Nucleus accumbens (tissue), 56 donors: ENCODE results near the gene ELOVL1.

Experiments
- DNase-seq, 56 donors: peaks; one replicate each; lab custom pipeline; 2025; lab: John Stamatoyannopoulos, UW

Gene ELOVL1

DNA sequence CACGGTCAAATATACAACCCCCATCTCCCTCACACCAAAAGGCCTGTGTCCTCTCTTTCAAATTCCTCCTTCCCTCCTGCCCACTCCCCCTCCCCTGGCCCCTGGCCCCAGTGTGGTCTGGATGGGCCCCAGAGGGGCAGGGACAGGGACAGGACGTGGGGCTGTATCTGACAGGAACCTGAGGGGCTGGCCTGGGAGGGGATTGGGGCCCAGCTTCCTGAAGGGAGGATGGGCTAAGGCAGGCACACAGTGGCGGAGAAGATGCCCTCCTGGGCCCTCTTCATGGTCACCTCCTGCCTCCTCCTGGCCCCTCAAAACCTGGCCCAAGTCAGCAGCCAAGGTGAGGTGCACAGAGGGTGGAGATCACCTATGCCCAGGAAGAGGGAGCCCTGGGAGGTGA is 30.2 kb downstream of the ELOVL1 start, which contains the start of gene MPL:
Gene MPL, plus strand, starts transcription at position 231 of the 400 bp plus-strand sequence. Its CDS starts 31 bp downstream, at position 262.
- DNase-seq: no peak

DNA sequence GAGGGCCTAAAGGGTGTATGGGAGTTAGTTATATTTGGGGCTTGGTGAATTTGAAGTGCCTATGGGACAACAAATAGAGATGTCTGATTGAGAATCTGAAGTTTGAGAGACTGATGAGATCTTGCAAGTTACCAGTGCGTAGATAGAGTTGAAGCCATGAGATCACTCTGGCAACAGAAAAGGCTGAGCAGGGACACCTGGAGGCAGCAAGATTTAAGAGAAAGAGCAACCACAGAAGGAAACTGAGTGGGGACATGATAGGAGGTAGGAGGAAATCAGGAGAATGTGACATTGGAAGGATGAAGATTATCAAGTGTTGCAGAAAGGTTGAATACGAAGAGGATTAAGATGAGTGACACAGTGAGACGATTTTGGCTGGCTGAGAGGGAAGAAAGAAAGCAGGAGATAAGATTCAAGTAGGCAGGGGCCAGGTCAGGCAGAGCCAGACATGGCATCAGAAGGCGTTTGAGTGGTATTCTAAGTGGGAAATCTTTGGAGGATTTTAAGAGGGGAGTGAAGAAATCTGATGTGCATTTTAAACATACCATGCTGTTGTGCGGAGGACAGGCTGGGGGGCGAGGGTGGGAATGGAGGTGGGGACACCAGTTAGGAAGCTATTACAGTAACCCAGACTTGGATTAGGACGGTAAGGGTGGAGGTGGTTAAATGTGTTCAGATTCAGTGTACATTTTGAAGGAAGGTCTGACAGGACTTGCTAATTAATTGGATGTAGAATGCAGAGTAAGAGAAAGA is 33.2 kb downstream of the ELOVL1 start:
- DNase-seq: no peak

- DNase-seq: no peak
Observed at GRCh38 chr1:43331688-43332087, 36.1 kb downstream of the ELOVL1 start.

GRCh38 chr1:43329995-43330751 is 37.6 kb downstream of the ELOVL1 start:
- DNase-seq: no peak

DNA sequence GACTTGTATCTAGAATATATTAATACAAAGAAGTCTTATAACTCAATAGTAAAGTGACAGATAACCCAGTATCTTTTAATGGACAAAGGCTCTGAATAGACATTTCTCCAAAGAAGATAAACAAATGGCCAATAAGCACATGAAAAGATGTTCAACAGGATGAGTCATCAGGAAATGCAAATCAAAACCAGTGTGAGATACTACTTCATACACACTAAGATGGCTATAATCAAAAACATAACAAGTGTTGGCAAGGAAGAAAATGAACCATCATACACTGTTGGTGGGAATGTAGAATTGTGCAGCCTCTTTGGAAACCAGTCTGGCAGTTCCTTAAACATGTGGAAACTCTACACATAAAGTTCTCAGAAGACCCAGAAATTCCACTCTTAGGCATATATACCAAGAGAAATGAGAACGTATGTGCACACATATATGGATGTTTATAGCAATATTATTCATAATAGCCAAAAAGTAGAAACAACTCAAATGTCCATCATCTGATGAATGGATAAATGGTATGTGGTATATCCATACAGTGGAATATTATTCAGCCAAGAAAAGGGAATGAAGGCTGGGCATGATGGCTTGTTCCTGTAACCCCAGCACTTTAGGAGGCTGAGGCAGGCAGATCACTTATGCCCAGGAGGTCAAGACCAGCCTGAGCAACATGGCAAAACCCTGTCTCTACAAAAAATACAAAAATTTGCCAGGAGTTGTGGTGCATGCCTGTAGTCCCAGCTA is 40.1 kb downstream of the ELOVL1 start:
- no peak for DNase-seq

DNA sequence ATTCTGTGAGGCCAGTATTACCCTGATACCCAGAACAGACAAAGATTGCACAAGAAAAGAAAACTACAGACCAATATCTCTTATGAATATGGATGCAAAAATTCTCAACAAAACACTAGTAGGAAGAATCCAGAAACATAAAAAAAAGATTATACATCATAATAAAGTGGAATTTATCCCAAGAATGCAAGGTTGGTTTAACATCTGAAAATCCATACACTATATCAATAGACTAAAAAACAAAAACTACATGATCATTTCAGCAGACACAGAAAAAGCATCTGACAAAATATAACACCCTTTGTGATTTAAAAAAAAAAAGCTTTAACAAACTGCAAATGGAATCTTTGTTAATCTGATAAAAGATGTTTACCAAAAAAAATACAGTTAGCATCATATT is 42.4 kb downstream of the ELOVL1 start:
- DNase-seq: no peak

GRCh38 chr1:43324810-43325209 is 43.0 kb downstream of the ELOVL1 start:
- no peak for DNase-seq

- DNase-seq: no peak
Observed at GRCh38 chr1:43322506-43322905, 45.3 kb downstream of the ELOVL1 start.

- no peak for DNase-seq
Observed at GRCh38 chr1:43321331-43321891, 46.4 kb downstream of the ELOVL1 start.

DNA sequence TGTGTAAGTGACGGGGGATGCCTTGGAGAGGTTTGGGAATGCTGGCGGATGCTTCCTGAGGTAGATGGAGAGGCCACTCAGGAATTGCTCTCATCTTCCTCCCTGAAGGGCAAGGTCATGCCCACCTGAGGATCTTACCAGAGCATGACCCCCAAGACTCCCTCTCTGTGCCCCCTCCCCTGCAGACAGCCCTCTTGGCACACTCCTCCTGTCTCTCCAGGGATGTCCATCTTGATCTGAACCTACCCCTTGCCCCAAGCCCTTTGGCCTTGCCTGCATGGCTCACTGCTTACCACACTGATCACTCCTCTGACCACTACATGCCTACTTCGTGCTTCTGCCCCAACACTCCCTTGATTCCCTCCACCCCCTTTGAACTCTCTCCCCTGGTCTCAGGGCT is 48.0 kb downstream of the ELOVL1 start:
- DNase-seq: no peak

- no peak for DNase-seq
Observed at GRCh38 chr1:43319288-43319687, 48.5 kb downstream of the ELOVL1 start.

- no peak for DNase-seq
Observed at GRCh38 chr1:43318831-43319230, 49.0 kb downstream of the ELOVL1 start.

DNA sequence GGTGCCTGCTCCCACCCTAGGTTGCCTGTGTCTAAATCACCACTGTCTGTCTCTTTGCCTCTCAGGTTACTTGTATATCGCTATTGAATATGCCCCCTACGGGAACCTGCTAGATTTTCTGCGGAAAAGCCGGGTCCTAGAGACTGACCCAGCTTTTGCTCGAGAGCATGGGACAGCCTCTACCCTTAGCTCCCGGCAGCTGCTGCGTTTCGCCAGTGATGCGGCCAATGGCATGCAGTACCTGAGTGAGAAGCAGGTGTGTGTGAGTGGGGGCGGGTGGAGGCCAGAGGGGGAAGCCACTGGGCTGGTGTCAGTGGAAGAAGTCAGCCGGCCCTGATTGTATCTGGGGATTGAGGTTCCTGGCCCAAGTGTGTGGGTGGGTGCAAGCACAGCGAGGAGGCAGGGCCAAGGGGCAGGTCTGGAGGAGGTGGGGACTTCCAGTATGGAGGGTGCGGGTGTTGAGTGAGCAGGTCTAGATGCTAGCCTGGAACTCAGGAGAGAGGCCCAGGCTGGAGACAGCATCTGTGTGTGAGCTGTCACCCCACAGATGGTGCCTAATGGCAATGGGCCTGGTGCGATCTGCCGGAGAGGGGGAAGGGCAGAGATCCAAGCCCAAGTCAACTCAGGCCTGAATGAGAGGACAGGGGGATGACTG is 49.9 kb downstream of the ELOVL1 start:
- DNase-seq: peak in 47 of 56 donors; percentile 13 to 82 (median 54)

GRCh38 chr1:43316738-43317520 is 50.9 kb downstream of the ELOVL1 start:
- no peak for DNase-seq

GRCh38 chr1:43315963-43316737 is 51.7 kb downstream of the ELOVL1 start:
- DNase-seq: no peak

GRCh38 chr1:43315481-43315880 is 52.3 kb downstream of the ELOVL1 start:
- DNase-seq: peak in 36 of 56 donors; percentile 7 to 69 (median 40)

DNA sequence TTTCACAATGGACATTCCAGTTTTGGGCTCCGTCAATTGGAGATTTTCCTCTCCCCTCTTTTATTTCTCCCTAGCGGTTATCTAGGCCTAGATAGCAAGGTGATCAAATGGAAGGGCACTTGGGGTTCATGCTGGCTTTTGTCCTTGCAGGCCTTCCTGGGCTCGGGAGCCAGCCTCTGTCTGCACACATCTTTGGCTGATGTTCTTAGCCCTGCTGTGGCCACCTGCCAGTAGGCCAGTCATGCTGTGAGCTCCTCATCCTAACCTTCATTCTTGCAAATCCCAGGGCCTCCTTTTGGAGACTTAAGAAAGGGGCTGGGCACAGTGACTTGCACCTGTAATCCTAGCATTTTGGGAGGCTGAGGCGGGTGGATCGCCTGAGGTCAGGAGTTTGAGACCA is 53.6 kb downstream of the ELOVL1 start:
- no peak for DNase-seq

DNA sequence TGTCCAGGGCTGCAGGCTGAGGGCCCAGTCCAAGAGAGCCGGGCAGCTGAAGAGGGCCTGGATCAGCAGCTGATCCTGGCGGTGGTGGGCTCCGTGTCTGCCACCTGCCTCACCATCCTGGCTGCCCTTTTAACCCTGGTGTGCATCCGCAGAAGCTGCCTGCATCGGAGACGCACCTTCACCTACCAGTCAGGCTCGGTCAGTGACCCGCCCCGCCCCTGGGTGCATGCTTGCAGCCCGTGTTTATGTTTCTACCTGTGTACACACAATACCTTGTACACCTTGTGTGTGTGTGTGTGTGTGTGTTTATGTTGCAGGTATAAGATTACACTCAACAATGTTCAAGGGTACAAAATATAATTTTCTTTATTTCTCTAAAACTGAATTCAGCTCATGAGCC is 54.0 kb downstream of the ELOVL1 start:
- no peak for DNase-seq
